Subcutaneous abdominal adipose tissue (tissue), 5 donors: ENCODE data around the gene SLC6A19.

Experiments used
- H3K27ac ChIP-seq: one replicate; pipeline ENCODE4 v1.7.0; 2013; ENCODE audit warnings: low read depth, mild to moderate bottlenecking, inconsistent platforms, low read length, moderate library complexity
- H3K27me3 ChIP-seq, 5 donors: one replicate each; pipeline ENCODE4 v1.7.0; 2013; ENCODE audit warnings: low read length in 5 of 5, inconsistent platforms in 1 of 5; ENCODE audit not compliant: control insufficient read depth in 5 of 5, insufficient read depth in 4 of 5
- H3K36me3 ChIP-seq, 5 donors: one replicate each; pipeline ENCODE4 v1.7.0; 2013; ENCODE audit warnings: low read length in 5 of 5; ENCODE audit not compliant: control insufficient read depth in 5 of 5, insufficient read depth in 5 of 5
- H3K4me1 ChIP-seq, 5 donors: one replicate each; pipeline ENCODE4 v1.7.0; 2013; ENCODE audit warnings: low read length in 5 of 5, mild to moderate bottlenecking in 3 of 5, moderate library complexity in 1 of 5; ENCODE audit not compliant: control insufficient read depth in 5 of 5, insufficient read depth in 5 of 5
- H3K4me3 ChIP-seq, 5 donors: one replicate each; pipeline ENCODE4 v1.7.0; 2013; ENCODE audit warnings: low read length in 5 of 5, low read depth in 1 of 5
- H3K9ac ChIP-seq, 5 donors: one replicate each; pipeline ENCODE4 v1.7.0; 2013; ENCODE audit warnings: low read length in 5 of 5, mild to moderate bottlenecking in 4 of 5, moderate library complexity in 3 of 5
- H3K9me3 ChIP-seq, 5 donors: one replicate each; pipeline ENCODE4 v1.7.0; 2013; ENCODE audit warnings: low read length in 5 of 5; ENCODE audit not compliant: control insufficient read depth in 5 of 5
- donor health status: healthy.
- donor health status: healthy.
- donor health status: healthy.
- donor health status: healthy.
- donor health status: healthy.

SLC6A19 gene

DNA sequence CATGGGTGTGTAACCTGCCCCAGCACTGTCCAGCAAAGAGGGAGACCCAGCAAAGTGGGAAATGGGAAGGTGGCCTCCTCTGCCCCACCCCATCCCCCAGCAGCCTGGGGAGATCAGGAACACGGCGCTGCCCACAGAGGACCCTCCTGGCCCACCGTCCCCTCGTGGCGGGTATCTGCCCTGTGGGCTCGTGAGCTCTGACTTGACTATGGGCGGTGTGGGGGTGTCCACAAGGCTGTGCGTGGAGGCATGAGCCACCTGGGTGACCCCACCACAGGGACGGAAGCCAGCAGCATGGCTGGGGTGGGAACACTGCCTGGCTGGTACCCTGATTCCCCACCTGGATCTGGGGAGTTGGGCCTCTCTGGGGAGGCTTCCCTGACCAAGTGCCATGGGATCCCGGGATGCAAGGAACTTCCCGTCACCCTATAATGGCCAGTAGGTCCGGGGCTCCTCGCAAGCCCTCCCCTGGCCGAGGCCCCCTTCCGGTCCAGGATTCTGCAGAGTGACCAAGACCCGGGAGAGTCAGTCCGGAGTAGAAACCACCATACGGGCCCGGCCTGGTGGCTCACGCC lies 29.3 kb upstream of the SLC6A19 start:
- Histone ChIP-seq H3K27me3 (peaks cover 0 to 9% (median 7%) of the 10 kb centered on the region in 5 donors), H3K36me3 (no peaks in the 10 kb centered on the region), H3K4me1 (peaks cover 5 to 16% (median 9%) of the 10 kb centered on the region in 5 donors), H3K9ac (no peak overlapping the region), H3K4me3 (no peak overlapping the region), H3K27ac (no peak overlapping the region), H3K9me3 (no peaks in the 10 kb centered on the region)

DNA sequence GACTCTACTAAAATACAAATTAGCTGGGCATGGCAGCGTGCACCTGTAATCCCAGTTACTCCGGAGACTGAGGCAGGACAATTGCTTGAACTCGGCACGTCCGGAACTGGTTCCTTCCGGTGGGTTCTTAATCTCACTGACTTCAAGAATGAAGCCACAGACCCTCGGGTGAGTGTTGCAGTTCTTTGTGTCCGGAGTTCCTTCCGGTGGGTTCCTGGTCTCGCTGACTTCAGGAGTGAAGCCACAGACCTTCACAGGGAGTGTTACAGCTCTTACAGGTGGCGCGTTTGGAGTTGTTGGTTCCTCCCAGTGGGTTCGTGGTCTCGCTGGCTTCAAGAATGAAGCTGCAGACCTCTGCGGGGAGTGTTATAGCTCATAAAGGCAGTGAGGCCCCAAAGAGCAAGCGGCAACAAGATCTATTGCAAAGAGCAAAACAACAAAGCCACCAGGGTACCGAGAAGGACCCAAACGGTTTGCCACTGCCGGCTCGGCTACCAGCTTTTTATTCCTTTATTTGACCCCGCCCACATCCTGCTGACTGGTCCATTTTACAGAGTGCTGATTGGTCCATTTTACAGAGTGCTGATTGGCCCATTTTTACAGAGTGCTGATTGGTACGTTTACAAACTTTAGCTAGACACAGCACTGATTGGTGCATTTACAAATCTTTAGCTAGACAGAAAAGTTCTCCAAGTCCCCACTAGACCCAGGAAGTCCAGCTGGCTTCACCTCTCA lies 28.6 kb upstream of the SLC6A19 start:
- Histone ChIP-seq H3K9ac (no peak overlapping the region), H3K4me3 (no peak overlapping the region), H3K4me1 (peaks cover 3 to 12% (median 5%) of the 10 kb centered on the region in 5 donors), H3K27me3 (peaks cover 0 to 5% (median 3%) of the 10 kb centered on the region in 5 donors), H3K36me3 (no peaks in the 10 kb centered on the region), H3K9me3 (no peaks in the 10 kb centered on the region), H3K27ac (no peak overlapping the region)

GRCh38 chr5:1173485-1174070 lies 27.8 kb upstream of the SLC6A19 start:
- Histone ChIP-seq H3K36me3 (no peaks in the 10 kb centered on the region), H3K27ac (no peak overlapping the region), H3K27me3 (peaks cover 0 to 3% (median 2%) of the 10 kb centered on the region in 5 donors), H3K9me3 (no peaks in the 10 kb centered on the region), H3K4me1 (peaks cover 0 to 8% (median 0%) of the 10 kb centered on the region in 5 donors), H3K4me3 (no peak overlapping the region), H3K9ac (no peak overlapping the region)

DNA sequence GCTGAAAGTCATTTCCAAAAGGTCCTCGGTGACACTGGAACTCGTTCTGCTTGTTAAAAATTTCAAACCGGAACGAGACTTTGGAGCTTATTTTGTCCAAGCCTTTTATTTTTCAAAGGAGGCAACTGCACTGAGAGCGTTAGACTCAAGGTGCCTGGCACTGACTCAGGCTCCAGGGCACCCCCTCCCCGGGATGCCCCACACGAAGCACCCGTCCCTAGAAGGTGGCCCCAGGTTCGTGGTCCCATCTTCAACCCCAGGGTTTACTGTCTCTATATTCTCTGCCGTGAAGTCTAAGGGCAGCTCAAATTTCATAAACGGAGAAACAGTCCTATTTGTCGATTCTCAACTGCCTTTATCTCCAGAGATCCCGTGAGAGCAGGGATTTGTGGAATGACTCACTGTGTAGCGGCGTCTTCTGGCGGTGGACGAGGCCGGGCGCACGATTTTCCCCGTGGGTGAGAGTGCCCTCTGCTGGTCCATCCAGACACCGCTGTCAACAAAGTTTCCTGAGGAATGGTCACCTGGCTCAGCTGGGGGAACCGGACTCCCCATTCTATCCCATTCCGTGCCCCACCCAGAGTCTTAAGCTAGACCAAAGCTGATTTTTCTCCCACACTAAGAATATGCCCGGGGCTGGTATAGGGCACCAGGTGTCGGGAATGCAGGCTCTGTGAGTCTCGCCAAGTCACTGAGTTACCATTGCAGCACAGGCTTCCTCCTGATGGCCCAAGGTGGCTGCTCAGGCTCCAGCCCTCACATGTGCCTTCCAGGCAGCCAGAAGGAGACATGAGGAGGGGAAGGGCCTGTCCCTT lies 27.1 kb upstream of the SLC6A19 start:
- Histone ChIP-seq H3K4me1 (peaks cover 0 to 8% (median 0%) of the 10 kb centered on the region in 5 donors), H3K9me3 (no peaks in the 10 kb centered on the region), H3K36me3 (no peaks in the 10 kb centered on the region), H3K9ac (peak overlapping the region in 1 of 5 donors; percentile 28), H3K27ac (no peak overlapping the region), H3K4me3 (no peak overlapping the region), H3K27me3 (peaks cover 0 to 3% (median 2%) of the 10 kb centered on the region in 5 donors)

GRCh38 chr5:1175015-1175414 lies 26.4 kb upstream of the SLC6A19 start:
- no peaks in the 10 kb centered on the region for H3K36me3 ChIP-seq
- H3K4me3 ChIP-seq: no peak overlapping the region
- H3K9me3 ChIP-seq: no peaks in the 10 kb centered on the region
- no peak overlapping the region for H3K27ac ChIP-seq
- no peak overlapping the region for H3K9ac ChIP-seq
- peaks cover 0 to 3% (median 2%) of the 10 kb centered on the region in 5 donors for H3K27me3 ChIP-seq
- peaks cover 0 to 8% (median 0%) of the 10 kb centered on the region in 5 donors for H3K4me1 ChIP-seq

GRCh38 chr5:1175801-1176472 lies 25.5 kb upstream of the SLC6A19 start:
- Histone ChIP-seq H3K9ac (no peak overlapping the region), H3K4me1 (peaks cover 0 to 8% (median 0%) of the 10 kb centered on the region in 5 donors), H3K36me3 (no peaks in the 10 kb centered on the region), H3K9me3 (no peaks in the 10 kb centered on the region), H3K4me3 (no peak overlapping the region), H3K27ac (no peak overlapping the region), H3K27me3 (peaks cover 0 to 5% (median 2%) of the 10 kb centered on the region in 5 donors)

DNA sequence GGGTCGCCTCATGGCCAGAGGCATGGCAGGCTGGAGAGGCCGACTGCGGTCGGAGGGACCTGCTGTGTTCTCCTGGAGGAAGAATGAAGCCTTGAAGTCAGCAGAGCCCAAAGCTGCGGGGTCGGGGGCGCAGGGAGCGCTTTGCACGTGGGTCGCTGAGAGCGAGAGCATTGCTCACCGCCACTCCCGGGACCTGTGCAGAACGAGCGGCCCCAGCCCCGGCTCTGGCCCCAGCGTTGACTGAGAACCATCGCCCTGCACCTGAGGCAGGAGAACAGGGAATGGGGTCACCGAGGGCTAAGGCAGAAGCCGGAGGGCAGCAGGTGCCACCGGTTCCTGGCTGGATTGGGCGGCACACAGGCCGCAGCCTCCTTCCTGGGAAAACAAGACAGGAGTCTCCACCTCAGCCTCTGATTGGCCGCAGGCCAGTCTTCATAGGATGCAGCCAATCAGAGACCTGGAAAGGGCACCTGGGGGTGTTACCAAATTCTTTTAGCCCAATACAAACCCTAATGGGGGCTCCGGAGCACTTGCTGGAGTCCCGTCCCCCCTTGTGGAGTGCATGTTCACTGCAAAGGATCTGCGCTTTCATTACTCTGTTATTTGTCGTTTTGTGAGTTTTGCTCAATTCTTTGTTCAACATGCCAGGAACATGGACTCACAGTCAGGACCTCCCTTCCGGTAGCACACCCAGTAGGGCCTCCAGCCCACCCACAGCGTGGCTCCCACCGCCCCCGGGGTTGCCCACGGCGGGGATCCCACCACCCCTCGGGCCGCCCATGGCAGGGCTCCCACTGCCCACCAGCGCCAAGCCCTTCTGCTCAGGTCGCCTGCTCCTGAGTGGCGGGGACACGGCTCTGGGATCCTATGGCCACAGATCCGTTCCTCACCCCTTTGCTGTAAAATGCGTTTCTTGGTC lies 24.7 kb upstream of the SLC6A19 start:
- H3K4me3 ChIP-seq: no peak overlapping the region
- H3K9ac ChIP-seq: no peak overlapping the region
- peaks cover 4 to 12% (median 5%) of the 10 kb centered on the region in 5 donors for H3K27me3 ChIP-seq
- H3K9me3 ChIP-seq: no peaks in the 10 kb centered on the region
- H3K4me1 ChIP-seq: peaks cover 0 to 8% (median 0%) of the 10 kb centered on the region in 5 donors
- H3K36me3 ChIP-seq: no peaks in the 10 kb centered on the region
- H3K27ac ChIP-seq: no peak overlapping the region

DNA sequence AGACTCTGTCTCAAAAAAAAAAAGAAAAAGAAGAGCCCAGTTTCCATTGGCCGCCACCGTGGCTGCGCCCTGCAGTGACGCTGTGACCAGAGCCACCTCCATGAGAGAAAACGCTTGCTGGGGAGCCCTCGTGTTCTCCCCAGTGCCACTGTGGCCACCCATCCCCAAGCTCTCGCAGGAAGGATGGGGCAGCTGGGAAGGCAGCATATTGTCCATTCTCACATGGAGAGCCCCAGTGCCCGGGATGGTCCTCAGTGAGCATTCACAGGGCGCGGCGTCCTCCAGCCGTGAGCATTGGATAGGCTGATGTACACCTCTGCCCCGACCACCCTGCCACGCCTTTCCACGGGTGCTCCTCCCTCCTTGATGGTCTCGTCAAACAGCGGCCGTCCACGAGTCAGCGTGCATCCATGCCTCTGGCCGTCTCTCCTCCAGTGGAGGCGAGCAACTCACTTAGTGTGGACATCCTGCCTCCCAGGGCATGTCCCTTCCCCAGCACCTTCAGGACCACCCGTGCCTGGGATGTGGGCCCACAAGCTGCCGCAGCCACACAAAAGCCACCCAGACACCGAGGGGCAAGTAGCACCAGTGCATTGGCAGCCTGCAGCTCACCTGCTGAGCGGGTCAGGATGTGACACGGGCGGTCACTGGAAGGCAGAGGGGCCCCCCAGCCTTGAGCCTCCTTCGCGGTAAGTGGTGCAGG lies 23.4 kb upstream of the SLC6A19 start:
- no peaks in the 10 kb centered on the region for H3K9me3 ChIP-seq
- H3K36me3 ChIP-seq: no peaks in the 10 kb centered on the region
- peaks cover 5 to 13% (median 7%) of the 10 kb centered on the region in 5 donors for H3K27me3 ChIP-seq
- H3K27ac ChIP-seq: no peak overlapping the region
- peaks cover 0 to 8% (median 0%) of the 10 kb centered on the region in 5 donors for H3K4me1 ChIP-seq
- H3K4me3 ChIP-seq: no peak overlapping the region
- no peak overlapping the region for H3K9ac ChIP-seq
